GM03348 (cell line): Measurements from ENCODE around the gene ANKS1A.

Experiments used
- DNase-seq: peaks from one replicate; pipeline ENCODE4 v3.0.0; 2012; ENCODE audit warnings: low spot score

ANKS1A gene

DNA sequence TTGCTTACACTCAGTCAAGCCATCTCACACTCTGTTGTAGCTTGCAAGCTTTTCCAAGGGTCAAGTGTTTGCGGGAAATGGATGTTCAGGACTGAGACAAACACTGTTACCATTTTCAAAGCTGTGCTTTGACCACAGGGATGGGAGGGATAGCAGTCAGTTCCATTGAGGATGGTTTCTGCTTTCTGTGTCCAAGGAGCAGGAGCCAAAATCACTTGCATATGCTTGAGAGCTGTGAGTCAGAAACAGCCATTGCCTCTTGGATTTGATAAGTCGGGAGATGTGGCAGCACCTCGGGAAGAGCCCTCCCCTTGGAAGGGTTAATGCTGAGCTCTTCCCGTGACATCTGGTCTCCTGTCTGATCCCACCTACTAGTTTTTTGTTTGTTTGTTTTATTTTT lies 166.8 kb downstream of the ANKS1A start:
- DNase-seq, result no peak

- DNase-seq, result no peak
Measured at GRCh38 chr6:35056952-35057351, 167.9 kb downstream of the ANKS1A start.

DNA sequence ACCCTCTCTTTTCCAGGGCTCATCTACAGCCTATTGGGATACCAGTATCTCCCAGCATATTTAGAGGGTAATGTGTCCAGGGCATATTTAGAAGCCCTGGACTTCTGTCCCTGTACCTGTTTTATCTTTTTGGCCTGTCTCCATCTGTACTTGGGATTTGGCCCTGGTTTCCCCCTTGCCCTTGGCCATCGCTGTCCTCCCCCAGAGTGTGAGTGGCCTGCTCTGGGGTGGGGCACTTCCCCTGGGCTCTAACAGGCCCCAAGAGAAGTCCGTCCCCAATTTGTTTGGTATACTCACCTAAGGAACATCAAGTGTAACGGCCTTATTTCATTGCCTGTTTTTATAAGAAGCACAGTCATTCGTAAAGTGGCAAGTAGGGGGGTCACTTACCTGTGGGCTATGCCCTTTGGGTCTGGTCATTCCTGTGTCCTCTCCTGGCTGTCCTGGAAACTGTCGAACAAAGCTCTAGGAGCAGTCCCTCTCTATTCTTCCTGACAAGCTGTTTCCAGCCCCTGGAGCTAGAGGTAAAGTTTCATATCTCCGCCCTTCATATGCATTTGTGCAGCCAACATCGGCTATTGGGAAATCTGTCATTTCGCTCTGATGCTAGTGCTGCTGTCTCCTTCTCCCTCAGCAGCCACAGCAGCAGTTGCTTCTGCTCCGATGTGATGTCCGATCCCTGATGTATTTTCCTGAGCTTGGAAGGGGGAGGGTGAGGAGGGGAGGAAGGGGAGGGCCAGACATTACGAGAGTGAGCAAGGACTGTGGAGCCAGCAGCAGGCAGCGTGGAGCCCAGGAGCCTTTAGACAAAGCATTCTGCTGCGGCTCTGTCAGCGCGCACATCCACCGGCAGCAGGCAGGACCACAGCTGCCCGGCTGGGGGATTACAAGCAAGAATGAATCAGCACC lies 168.6 kb downstream of the ANKS1A start:
- no peak for DNase-seq

GRCh38 chr6:35058358-35058675 lies 169.3 kb downstream of the ANKS1A start:
- DNase-seq, result no peak

- no peak for DNase-seq
Measured at GRCh38 chr6:35058865-35059522, 169.9 kb downstream of the ANKS1A start.

- DNase-seq, result no peak
Measured at GRCh38 chr6:35059596-35060345, 170.7 kb downstream of the ANKS1A start.

DNA sequence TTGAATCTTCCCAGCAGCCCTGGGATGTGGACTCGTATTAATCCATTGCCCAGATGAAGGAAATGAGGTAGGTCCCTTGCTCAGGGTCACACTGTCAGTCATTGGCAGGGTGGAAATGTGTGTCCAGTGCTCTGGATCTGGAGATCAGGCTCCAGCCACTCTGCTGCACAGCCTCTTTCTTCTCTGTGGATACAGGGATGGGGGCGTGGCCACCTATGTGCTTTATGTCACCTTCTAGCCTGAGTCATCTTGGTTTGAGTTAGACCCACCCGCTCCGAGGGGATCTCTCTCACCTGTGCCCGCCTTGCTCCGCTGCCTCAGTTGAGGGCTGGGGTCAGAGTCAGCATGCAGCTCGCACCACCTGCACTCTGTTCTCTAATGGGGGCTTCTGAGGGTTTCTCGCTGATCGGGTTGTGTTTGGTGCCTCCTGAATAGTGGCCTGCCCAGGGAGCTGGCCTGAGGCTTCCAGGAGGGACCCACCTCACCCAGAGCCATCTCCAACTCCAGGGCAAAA lies 172.1 kb downstream of the ANKS1A start:
- no peak for DNase-seq

GRCh38 chr6:35061651-35062410 lies 172.8 kb downstream of the ANKS1A start:
- DNase-seq, result no peak

DNA sequence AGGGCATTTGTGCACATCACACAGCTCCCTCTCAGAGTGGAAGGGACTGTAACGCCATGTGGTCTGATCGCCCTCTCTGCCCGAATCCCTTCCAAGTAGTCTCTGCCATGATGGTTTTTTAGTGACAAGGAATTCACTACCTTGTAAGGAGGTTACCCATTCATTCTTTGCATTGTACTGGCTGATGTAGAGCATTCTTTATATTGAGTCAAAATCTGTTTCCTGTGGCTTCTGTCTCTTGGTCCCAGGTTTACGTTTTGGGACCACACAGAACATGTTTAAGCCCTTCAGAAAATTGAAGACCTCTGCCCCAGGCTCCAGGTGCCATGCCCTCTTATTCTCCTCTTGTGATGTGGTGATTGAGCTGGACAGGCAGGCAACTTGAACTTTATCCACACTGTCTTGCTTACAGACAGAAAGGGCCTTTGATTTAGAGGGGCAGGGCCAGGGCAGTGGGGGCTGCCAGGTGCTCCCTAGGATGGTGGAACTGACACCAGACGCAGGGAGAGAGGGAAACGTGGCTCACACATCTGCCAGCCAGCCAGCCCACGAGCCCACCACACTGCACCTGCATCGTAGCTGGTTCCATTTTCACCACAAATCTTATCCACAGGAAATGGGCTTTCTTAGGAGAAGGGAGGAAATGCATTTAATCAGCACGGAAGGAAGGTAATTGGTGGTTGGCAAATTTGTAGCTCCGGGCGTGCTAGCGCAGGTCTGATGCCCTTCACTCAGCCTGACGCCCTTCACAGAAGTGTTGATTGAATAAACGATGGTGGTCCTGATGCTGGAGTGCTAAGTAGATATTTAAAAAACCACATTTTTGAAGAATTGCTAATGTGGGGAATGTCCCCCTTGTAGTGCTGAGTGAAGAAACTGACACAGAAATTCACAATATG lies 173.9 kb downstream of the ANKS1A start:
- DNase-seq, result no peak

DNA sequence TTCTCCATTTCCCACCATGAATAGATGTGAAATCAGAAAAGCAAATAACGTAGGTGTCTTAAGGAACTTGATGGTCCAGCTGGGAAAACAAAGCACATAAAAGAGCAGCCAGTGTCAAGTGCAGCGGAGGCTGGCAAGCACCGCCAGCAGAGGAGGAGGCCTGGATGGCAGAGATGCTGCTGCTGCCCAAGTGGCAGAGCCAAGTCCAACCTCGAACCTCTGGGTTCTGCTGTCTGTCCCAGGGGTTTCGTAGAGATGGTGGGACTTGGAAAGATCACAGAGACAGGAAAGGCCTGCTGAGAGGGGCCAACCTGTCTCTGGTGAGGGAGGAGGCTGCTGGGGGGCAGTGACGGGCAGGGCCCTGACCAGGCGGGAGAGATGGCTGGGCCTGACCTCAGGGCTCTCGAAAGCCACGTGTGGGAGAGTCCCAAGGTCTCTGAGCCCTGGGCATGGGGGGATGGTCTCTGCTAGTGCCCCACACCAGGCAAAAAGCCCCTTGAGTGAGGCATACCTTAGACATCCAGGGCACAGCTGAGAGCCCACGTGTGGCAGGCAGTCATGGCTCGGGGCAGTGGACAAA lies 174.7 kb downstream of the ANKS1A start:
- no peak for DNase-seq

DNA sequence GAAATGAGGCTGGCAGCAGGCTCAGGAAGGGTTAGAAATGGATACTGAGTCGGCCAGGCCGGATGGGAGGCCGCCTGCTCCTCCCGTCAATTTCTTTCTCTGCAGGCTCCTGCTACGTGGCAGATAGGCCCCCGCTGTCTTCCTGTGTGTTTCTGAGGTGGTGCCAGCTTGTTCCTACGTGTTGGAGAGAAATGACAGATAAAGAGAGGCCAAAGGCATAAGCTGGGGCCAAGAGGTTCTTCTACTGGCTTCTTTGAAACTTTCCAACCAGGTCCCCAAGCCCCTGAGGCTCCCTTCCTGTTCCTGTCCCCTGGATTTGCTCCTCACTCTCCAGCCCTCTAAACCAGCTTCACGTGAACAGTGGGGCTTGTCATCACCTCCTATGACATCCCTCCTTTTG lies 175.2 kb downstream of the ANKS1A start:
- no peak for DNase-seq

- no peak for DNase-seq
Measured at GRCh38 chr6:35064757-35065440, 175.8 kb downstream of the ANKS1A start.

GRCh38 chr6:35065441-35065800 lies 176.4 kb downstream of the ANKS1A start:
- no peak for DNase-seq

DNA sequence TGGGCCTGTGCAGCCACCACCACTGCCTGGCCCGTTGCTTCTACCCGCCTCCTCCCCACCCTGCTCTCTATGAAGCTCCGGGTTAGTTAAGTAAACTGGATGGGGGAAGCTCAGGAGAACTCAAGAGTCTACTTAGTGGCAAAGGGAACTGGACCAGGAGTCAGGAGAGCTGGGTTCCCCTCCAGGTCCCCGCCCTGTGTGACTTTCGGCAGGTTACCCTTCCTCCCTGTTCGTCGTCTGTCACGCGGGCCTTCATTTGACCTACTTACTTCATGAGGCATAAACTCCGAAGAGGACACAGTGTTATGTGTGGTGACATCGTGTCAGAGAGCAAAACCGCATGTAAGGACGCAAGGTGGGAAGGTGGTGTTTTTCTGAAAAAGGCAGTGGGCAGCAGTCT lies 176.8 kb downstream of the ANKS1A start:
- DNase-seq, result no peak

DNA sequence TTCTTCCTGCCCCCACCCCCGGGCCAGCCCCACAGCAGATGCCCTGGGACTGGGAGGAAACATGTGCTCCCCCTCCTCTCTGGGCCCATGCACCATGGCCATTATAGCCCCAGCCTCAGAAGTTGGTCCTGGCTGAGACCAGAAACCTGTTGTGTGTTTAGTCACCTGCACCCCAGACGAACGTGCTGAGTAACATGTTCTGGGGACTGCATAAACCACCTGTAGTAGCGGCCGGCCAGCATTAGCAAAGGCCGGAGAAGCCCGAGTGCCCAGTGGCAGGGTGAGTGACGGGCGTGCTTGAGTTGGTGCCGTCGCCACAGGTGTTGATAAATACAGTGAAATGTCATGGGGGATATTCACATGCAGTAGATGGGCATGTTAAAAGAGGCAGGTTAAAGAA lies 178.2 kb downstream of the ANKS1A start:
- no peak for DNase-seq

GRCh38 chr6:35068206-35068605 lies 179.2 kb downstream of the ANKS1A start:
- DNase-seq, result peak; percentile 26

- DNase-seq, result no peak
Measured at GRCh38 chr6:35068644-35069043, 179.6 kb downstream of the ANKS1A start.

DNA sequence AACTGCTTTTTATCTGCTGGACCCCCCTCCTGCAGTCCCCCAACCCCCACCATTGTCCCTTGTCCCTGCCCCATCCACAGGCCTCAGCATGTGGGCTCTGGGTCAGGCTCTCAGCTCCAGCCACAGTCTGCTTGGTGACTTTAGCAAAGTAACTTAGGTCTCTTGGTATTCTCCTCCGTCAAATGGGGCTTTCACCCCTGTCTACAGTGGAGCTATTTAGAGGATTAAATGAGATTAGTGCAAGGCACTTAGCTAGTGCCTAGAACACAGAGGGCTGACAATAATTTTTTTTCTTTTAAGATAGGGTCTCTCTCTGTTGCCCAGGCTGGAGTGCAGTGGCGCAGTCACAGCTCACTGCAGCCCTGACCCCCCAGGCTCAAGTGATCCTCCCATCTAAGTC lies 180.2 kb downstream of the ANKS1A start:
- no peak for DNase-seq

DNA sequence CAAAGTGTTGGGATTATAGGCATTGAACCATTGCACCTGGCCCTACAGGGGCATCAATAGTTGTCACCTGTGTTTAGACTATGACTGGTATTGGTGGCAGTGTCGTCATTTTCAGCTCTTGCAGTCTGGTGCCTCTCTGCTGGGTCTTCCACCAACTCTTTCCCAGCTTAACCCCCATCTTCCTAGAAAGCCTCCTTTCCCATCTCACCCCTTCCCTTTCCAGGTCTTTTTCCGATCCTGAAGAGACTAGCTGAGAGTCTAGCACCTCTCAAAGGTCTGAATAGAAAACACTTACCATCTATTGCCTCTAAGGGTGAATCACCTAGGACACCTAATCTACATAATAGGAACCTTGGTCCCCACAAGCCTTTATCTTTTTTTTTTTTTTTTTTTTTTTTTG lies 181.1 kb downstream of the ANKS1A start:
- no peak for DNase-seq
